Fibroblast of skin of back (primary cell): ENCODE data around the gene IQGAP2.
"Not testable (repeated sequence)": the region's sequence is repeated elsewhere in the genome, so short reads cannot be mapped to it uniquely, and the experiment has no call there.

Experiments used
- DNase-seq: peaks from one replicate; pipeline ENCODE4 v3.0.0-alpha.2; 2013

IQGAP2 gene

GRCh38 chr5:76662521-76662920, 259.4 kb downstream of the IQGAP2 start:
- no peak for DNase-seq

GRCh38 chr5:76663573-76663972, 260.5 kb downstream of the IQGAP2 start:
- DNase-seq: peak; percentile 12

- no peak for DNase-seq
Observed at GRCh38 chr5:76664079-76664478, 261.0 kb downstream of the IQGAP2 start.

GRCh38 chr5:76667495-76667894, 264.4 kb downstream of the IQGAP2 start:
- DNase-seq: no peak

- no peak for DNase-seq
Observed at GRCh38 chr5:76669245-76669644, 266.2 kb downstream of the IQGAP2 start.

- no peak for DNase-seq
Observed at GRCh38 chr5:76670508-76670907, 267.4 kb downstream of the IQGAP2 start.

- peak; percentile 8 for DNase-seq
Observed at GRCh38 chr5:76672242-76672641, 269.2 kb downstream of the IQGAP2 start.

GRCh38 chr5:76673125-76673524, 270.0 kb downstream of the IQGAP2 start:
- DNase-seq: no peak

- no peak for DNase-seq
Observed at GRCh38 chr5:76674330-76675066, 271.4 kb downstream of the IQGAP2 start.

- no peak for DNase-seq
Observed at GRCh38 chr5:76675364-76675763, 272.3 kb downstream of the IQGAP2 start.

GRCh38 chr5:76677849-76678472, 274.9 kb downstream of the IQGAP2 start:
- no peak for DNase-seq

GRCh38 chr5:76679231-76679630, 276.1 kb downstream of the IQGAP2 start:
- no peak for DNase-seq

- not testable (repeated sequence) for DNase-seq
Observed at GRCh38 chr5:76680826-76681225, 277.7 kb downstream of the IQGAP2 start.

GRCh38 chr5:76681287-76681686, 278.2 kb downstream of the IQGAP2 start:
- DNase-seq: no peak

- no peak for DNase-seq
Observed at GRCh38 chr5:76682387-76682786, 279.3 kb downstream of the IQGAP2 start.

GRCh38 chr5:76683816-76684731, 281.0 kb downstream of the IQGAP2 start:
- DNase-seq: no peak

GRCh38 chr5:76684756-76685519, 281.9 kb downstream of the IQGAP2 start:
- DNase-seq: no peak

- no peak for DNase-seq
Observed at GRCh38 chr5:76685704-76686103, 282.6 kb downstream of the IQGAP2 start.

- no peak for DNase-seq
Observed at GRCh38 chr5:76688212-76688611, 285.1 kb downstream of the IQGAP2 start.

- peak; percentile 9 for DNase-seq
Observed at GRCh38 chr5:76688836-76689235, 285.8 kb downstream of the IQGAP2 start.

GRCh38 chr5:76689321-76690036, 286.4 kb downstream of the IQGAP2 start:
- peak; percentile 96 for DNase-seq
